CD14-positive monocyte (primary cell): ENCODE measurements around the gene ADAMTSL2. TPM values are rescaled to one million over a fixed set of nuclear protein-coding genes. Genes with fewer than 3 reads are reported as not detected.

Experiments
- DNase-seq, 3 donors: peaks; one replicate each; pipeline ENCODE4 v3.0.0-alpha.2; 2011 to 2022
- H2AFZ ChIP-seq: 2 replicates; pipeline ENCODE4 v1.6.0; 2012; ENCODE audit warnings: mild to moderate bottlenecking, low read depth, low read length, inconsistent platforms; ENCODE audit not compliant: insufficient read depth, poor library complexity, severe bottlenecking
- H3K27ac ChIP-seq, 2 donors: 1 replicate in 1 of 2; 2 replicates in 1 of 2; pipeline ENCODE4 v1.5.1; 2012 to 2013; ENCODE audit warnings: low read length in 2 of 2, control low read depth in 1 of 2, inconsistent platforms in 1 of 2, low read depth in 1 of 2, mild to moderate bottlenecking in 1 of 2
- H3K27me3 ChIP-seq, 2 donors: one replicate each; pipeline versions ENCODE4 v1.6.0 to v1.6.1; 2011 to 2013; ENCODE audit warnings: low read length in 2 of 2; ENCODE audit not compliant: control insufficient read depth in 2 of 2, insufficient read depth in 2 of 2
- H3K36me3 ChIP-seq, 2 donors: replicated peaks in 1 of 2; 1 replicate in 1 of 2; 2 replicates in 1 of 2; pipeline versions ENCODE4 v1.5.1 to v1.6.1; 2012 to 2013; ENCODE audit warnings: low read length in 2 of 2, control low read depth in 1 of 2, inconsistent platforms in 1 of 2, mild to moderate bottlenecking in 1 of 2; ENCODE audit not compliant: insufficient read depth in 2 of 2, control insufficient read depth in 1 of 2
- H3K4me1 ChIP-seq, 2 donors: 1 replicate in 1 of 2; 2 replicates in 1 of 2; pipeline versions ENCODE4 v1.5.1 to v1.6.1; 2012 to 2013; ENCODE audit warnings: low read length in 2 of 2, control low read depth in 1 of 2, inconsistent platforms in 1 of 2, mild to moderate bottlenecking in 1 of 2, moderate library complexity in 1 of 2; ENCODE audit not compliant: insufficient read depth in 2 of 2, control insufficient read depth in 1 of 2
- H3K4me2 ChIP-seq: replicated peaks from 2 replicates; pipeline ENCODE3; 2012; ENCODE audit warnings: low read length, moderate library complexity, mild to moderate bottlenecking; ENCODE audit not compliant: poor library complexity, severe bottlenecking; ENCODE audit errors: extremely low read depth
- H3K4me3 ChIP-seq, 3 experiments: fragments of 200-600 bp in 1 of 3; sonication (generic) in 1 of 3; replicated peaks in 1 of 3; 1 replicate in 2 of 3; 2 replicates in 1 of 3; pipeline ENCODE4 v1.5.1; 2011 to 2013; ENCODE audit warnings: low read length in 3 of 3, mild to moderate bottlenecking in 3 of 3, control low read depth in 2 of 3, low read depth in 2 of 3, inconsistent platforms in 1 of 3, moderate library complexity in 1 of 3
- H3K79me2 ChIP-seq: 2 replicates; pipeline ENCODE4 v1.6.0; 2012; ENCODE audit warnings: mild to moderate bottlenecking, control low read depth, inconsistent platforms, low read length, moderate library complexity; ENCODE audit not compliant: insufficient read depth
- H3K9ac ChIP-seq: 2 replicates; pipeline ENCODE4 v1.6.0; 2017; ENCODE audit warnings: low read length, mild to moderate bottlenecking; ENCODE audit not compliant: insufficient read depth, poor library complexity, severe bottlenecking
- H3K9me3 ChIP-seq, 2 donors: replicated peaks in 1 of 2; 1 replicate in 1 of 2; 2 replicates in 1 of 2; pipeline versions ENCODE4 v1.5.1 to v1.6.1; 2012 to 2013; ENCODE audit warnings: low read length in 2 of 2, control low read depth in 1 of 2; ENCODE audit not compliant: control insufficient read depth in 1 of 2, insufficient read depth in 1 of 2
- H4K20me1 ChIP-seq: 2 replicates; pipeline ENCODE4 v1.6.0; 2012; ENCODE audit warnings: mild to moderate bottlenecking, low read length, control low read depth, moderate library complexity; ENCODE audit not compliant: insufficient read depth
- H3K27ac Mint-ChIP-seq, 7 donors: one replicate each; pipeline ENCODE4 v1.8.0; 2020; ENCODE audit warnings: mild to moderate bottlenecking in 7 of 7, mixed read lengths in 7 of 7, moderate library complexity in 6 of 7, inconsistent platforms in 2 of 7
- H3K27me3 Mint-ChIP-seq, 3 donors: one replicate each; pipeline ENCODE4 v1.8.0; 2021 to 2022; ENCODE audit warnings: low read depth in 3 of 3, mild to moderate bottlenecking in 3 of 3, mixed read lengths in 3 of 3, moderate library complexity in 3 of 3, inconsistent platforms in 1 of 3
- H3K36me3 Mint-ChIP-seq, 2 donors: one replicate each; pipeline ENCODE4 v1.8.0; 2020; ENCODE audit warnings: mixed read lengths in 2 of 2, inconsistent platforms in 1 of 2, mild to moderate bottlenecking in 1 of 2
- H3K4me1 Mint-ChIP-seq: one replicate; pipeline ENCODE4 v1.8.0; 2020; ENCODE audit warnings: mild to moderate bottlenecking, mixed read lengths
- H3K4me3 Mint-ChIP-seq, 2 donors: one replicate each; pipeline ENCODE4 v1.8.0; 2020; ENCODE audit warnings: mild to moderate bottlenecking in 2 of 2, mixed read lengths in 2 of 2, moderate library complexity in 1 of 2
- H3K9me3 Mint-ChIP-seq, 7 donors: one replicate each; pipeline ENCODE4 v1.8.0; 2020 to 2022; ENCODE audit warnings: mixed read lengths in 7 of 7, mild to moderate bottlenecking in 6 of 7, moderate library complexity in 6 of 7, inconsistent platforms in 2 of 7
- WGBS: methylation state at CpG from one replicate; pipeline ENCODE4 v1.1.5; 2013; ENCODE audit warnings: missing lambda C conversion rate; ENCODE audit not compliant: insufficient coverage; 5-methylcytosine and 5-hydroxymethylcytosine counted together
- intact Hi-C, 2 donors: fragments of 100-400 bp; cut with micrococcal nuclease; formaldehyde crosslinking; loops; one replicate each; pipeline versions ENCODE4 v1.15.0 to v1.15.1; 2023
- polyA plus RNA-seq, 3 donors: library from polyadenylated mRNA; depleted of rRNA in 1 of 3; unstranded in 2 of 3; stranded (reverse) in 1 of 3; fragments of 300-500 nt in 2 of 3; fragments of >200 nt in 1 of 3; fragmentation: Illumina TruSeq in 2 of 3; gene quantifications; 1 replicate in 2 of 3; 2 replicates in 1 of 3; pipeline ENCODE4 v1.2.3, GENCODE V29; 2012 to 2021
- TF ChIP-seq, protein P1 (sequence below): fragments of 200-600 bp; IDR thresholded peaks from one replicate; pipeline ENCODE4 v1.8.0; 2022; ENCODE audit warnings: antibody characterized with exemption, mild to moderate bottlenecking

ADAMTSL2 gene
- polyA plus RNA-seq, 3 donors = 0.08 TPM; not detected in 2

DNA sequence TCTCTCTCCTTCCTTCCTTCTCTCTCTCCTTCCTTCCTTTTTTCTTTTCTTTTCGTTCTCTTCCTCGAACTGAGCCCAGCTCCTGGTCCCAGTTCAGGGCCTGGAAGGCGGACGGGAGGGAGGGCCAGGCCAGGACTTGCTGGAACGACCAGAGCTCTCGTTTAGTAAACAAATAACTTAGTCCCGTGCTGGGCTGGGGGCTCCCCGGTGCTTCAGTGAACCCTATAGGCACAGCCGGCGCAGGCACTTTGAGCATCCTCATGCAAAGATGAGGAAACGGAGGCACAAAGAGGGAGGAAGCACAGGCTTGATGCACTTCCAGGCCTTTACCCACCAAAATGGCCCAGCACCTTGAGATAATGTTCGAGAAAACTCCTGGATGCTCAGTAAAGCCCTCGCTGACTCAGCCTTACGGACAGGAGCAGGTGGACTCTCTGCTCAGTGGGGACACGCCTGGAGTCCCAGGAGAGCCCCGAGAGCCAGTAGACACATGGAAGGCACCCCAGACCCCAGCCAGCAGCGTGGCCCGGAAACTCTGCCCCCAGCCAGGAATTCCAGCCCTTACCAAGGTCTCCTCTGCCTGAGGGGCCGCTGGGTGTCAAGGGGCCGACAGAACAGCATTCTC is 55.8 kb downstream of the ADAMTSL2 start:
- TF ChIP-seq, protein P1, sequence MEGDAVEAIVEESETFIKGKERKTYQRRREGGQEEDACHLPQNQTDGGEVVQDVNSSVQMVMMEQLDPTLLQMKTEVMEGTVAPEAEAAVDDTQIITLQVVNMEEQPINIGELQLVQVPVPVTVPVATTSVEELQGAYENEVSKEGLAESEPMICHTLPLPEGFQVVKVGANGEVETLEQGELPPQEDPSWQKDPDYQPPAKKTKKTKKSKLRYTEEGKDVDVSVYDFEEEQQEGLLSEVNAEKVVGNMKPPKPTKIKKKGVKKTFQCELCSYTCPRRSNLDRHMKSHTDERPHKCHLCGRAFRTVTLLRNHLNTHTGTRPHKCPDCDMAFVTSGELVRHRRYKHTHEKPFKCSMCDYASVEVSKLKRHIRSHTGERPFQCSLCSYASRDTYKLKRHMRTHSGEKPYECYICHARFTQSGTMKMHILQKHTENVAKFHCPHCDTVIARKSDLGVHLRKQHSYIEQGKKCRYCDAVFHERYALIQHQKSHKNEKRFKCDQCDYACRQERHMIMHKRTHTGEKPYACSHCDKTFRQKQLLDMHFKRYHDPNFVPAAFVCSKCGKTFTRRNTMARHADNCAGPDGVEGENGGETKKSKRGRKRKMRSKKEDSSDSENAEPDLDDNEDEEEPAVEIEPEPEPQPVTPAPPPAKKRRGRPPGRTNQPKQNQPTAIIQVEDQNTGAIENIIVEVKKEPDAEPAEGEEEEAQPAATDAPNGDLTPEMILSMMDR = no peak
- no peak overlapping the region for H3K4me2 ChIP-seq
- no peaks in the 10 kb centered on the region for H3K79me2 ChIP-seq
- no peaks in the 10 kb centered on the region for H3K4me1 ChIP-seq
- peaks cover 9 to 23% (median 19%) of the 10 kb centered on the region in 3 donors for H3K27me3 Mint-ChIP-seq
- H3K27ac ChIP-seq = no peak overlapping the region
- 79% methylated on average over 20 of the region's 20 CpGs for WGBS
- H3K27me3 ChIP-seq = peaks cover 0 to 17% of the 10 kb centered on the region in 2 donors
- H2AFZ ChIP-seq = no peak overlapping the region
- no peak overlapping the region for H3K4me3 Mint-ChIP-seq
- H3K4me1 Mint-ChIP-seq = no peaks in the 10 kb centered on the region
- H3K27ac Mint-ChIP-seq = no peak overlapping the region
- no peak overlapping the region for H3K4me3 ChIP-seq
- H4K20me1 ChIP-seq = no peaks in the 10 kb centered on the region
- DNase-seq = no peak
- no peaks in the 10 kb centered on the region for H3K36me3 Mint-ChIP-seq
- H3K36me3 ChIP-seq = no peaks in the 10 kb centered on the region
- H3K9me3 ChIP-seq = peaks cover 6 to 14% of the 10 kb centered on the region in 2 donors
- H3K9ac ChIP-seq = no peak overlapping the region
- peaks cover 4 to 17% (median 12%) of the 10 kb centered on the region in 7 donors for H3K9me3 Mint-ChIP-seq
- intact Hi-C loops = no loop called here

DNA sequence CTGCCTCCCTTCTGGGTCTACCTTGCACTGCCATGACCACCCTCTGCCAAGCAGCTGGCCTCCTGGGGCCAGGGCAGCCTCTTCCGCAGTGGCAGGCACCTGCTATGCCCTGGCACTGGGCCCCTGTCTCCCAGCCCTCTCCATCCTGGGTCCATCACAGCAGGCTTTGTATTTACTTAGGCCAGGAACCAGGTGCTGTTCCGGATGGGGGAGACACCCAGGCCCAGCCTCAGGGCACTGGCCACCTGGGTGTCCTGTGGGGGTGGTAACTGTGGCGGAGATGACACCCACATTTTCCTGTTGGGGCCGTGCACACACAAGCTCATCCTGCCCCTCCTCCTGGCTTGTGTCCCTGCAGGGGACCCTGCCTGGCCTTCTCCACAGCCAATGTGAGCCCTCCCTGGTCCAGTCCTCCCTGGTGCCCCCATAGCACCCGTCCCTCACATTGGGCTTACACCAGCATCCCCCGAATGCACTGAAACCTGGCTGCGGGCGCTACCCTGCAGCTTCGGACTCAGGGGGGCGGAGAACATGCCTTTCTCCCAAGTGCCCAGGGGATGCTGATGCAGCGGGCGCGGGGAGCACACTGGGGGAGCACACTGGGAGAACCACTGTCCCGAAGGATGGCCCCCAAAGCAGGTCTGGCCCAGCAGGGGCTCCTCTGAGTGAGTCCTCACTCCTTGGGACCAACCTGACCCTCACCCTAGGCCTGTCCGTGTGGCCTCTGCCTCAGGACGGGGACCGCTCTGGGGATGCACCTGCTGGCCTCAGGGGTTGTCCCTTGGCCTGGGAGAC is 56.8 kb downstream of the ADAMTSL2 start:
- Mint-ChIP-seq H3K27me3 (peaks cover 5 to 14% (median 9%) of the 10 kb centered on the region in 3 donors), H3K4me3 (no peak overlapping the region), H3K27ac (no peak overlapping the region), H3K4me1 (no peaks in the 10 kb centered on the region), H3K9me3 (peaks cover 13 to 25% (median 18%) of the 10 kb centered on the region in 7 donors), H3K36me3 (no peaks in the 10 kb centered on the region)
- TF ChIP-seq, protein P1 = no peak
- Histone ChIP-seq H3K4me3 (no peak overlapping the region), H4K20me1 (no peaks in the 10 kb centered on the region), H3K27ac (no peak overlapping the region), H3K9me3 (peaks cover 9 to 23% of the 10 kb centered on the region in 2 donors), H2AFZ (no peak overlapping the region), H3K9ac (no peak overlapping the region), H3K4me1 (no peaks in the 10 kb centered on the region), H3K27me3 (peaks cover 0 to 8% of the 10 kb centered on the region in 2 donors), H3K4me2 (no peak overlapping the region), H3K79me2 (no peaks in the 10 kb centered on the region), H3K36me3 (no peaks in the 10 kb centered on the region)
- intact Hi-C loops = no loop called here
- DNase-seq = no peak
- 94% methylated on average over 14 of the region's 17 CpGs for WGBS
